Prostate gland (tissue), 2 donors: ENCODE results near the gene RNF39.

Source experiments
- CTCF ChIP-seq, 4 experiments: fragments of 200-600 bp in 2 of 4; fragments of 450-650 bp in 2 of 4; sonication (generic) in 2 of 4; IDR thresholded peaks; 1 replicate in 3 of 4; 2 replicates in 1 of 4; pipeline ENCODE4 v1.5.1; 2016 to 2019; ENCODE audit warnings: antibody characterized with exemption in 4 of 4, mild to moderate bottlenecking in 2 of 4, moderate library complexity in 2 of 4
- POLR2A ChIP-seq: fragments of 450-650 bp; IDR thresholded peaks from one replicate; pipeline ENCODE4 v1.6.1; 2016; ENCODE audit warnings: antibody characterized with exemption, mild to moderate bottlenecking
- POLR2AphosphoS5 ChIP-seq: sonication (generic); formaldehyde crosslinking; IDR thresholded peaks from one replicate; pipeline ENCODE4 v1.6.1; 2017; ENCODE audit warnings: antibody characterized with exemption

GRCh38 chr6:30047220-30047619, 28.3 kb downstream of the RNF39 start:
- no peak for TF ChIP-seq CTCF (IDR thresholded peaks at IDR 0.05)
- no peak for TF ChIP-seq POLR2A
- no peak for TF ChIP-seq POLR2AphosphoS5
